GM23338 (cell line): Measurements from ENCODE around the gene PCLO. TPM values are rescaled to one million over a fixed set of nuclear protein-coding genes. Genes with fewer than 3 reads are reported as not detected.
A peak's percentile ranks its signal among the peaks of the same experiment; 100 is the strongest.

Experiments used
- ATAC-seq: fragments of 200-7000 bp; cut with Tn5 transposase; 3 replicates; pipeline ENCODE4 v1.9.1; 2020
- DNase-seq: peaks from one replicate; pipeline ENCODE4 v3.0.0-alpha.2; 2015; ENCODE audit warnings: low spot score
- H2AFZ ChIP-seq: fragments of 200-600 bp; sonication (generic); 2 replicates; pipeline ENCODE4 v1.8.0; 2016; ENCODE audit warnings: antibody characterized with exemption, mild to moderate bottlenecking, moderate library complexity
- H3F3A ChIP-seq: fragments of 200-600 bp; sonication (generic); replicated peaks from 2 replicates; pipeline ENCODE4 v1.8.0; 2017; ENCODE audit warnings: antibody characterized with exemption, mixed run types, low read depth
- H3K27ac ChIP-seq: fragments of 200-600 bp; sonication (generic); 2 replicates; pipeline ENCODE4 v1.6.1; 2016; ENCODE audit warnings: low read depth
- H3K27me3 ChIP-seq: fragments of 200-600 bp; sonication (generic); 2 replicates; pipeline ENCODE4 v1.8.0; 2016; ENCODE audit warnings: mild to moderate bottlenecking, mixed run types, moderate library complexity; ENCODE audit not compliant: insufficient read depth
- H3K36me3 ChIP-seq: fragments of 200-600 bp; sonication (generic); 2 replicates; pipeline ENCODE4 v1.8.0; 2016; ENCODE audit warnings: mild to moderate bottlenecking; ENCODE audit not compliant: insufficient read depth
- H3K4me1 ChIP-seq: fragments of 200-600 bp; sonication (generic); 2 replicates; pipeline ENCODE4 v1.8.0; 2016; ENCODE audit warnings: mild to moderate bottlenecking, moderate library complexity; ENCODE audit not compliant: insufficient read depth
- H3K4me2 ChIP-seq: fragments of 200-600 bp; sonication (generic); 2 replicates; pipeline ENCODE4 v1.7.1; 2017; ENCODE audit warnings: mixed run types
- H3K4me3 ChIP-seq: fragments of 200-600 bp; sonication (generic); 2 replicates; pipeline ENCODE4 v1.6.1; 2016; ENCODE audit warnings: mixed run types
- H3K79me2 ChIP-seq: fragments of 200-600 bp; sonication (generic); replicated peaks from 2 replicates; pipeline ENCODE4 v1.8.0; 2017; ENCODE audit warnings: mild to moderate bottlenecking; ENCODE audit not compliant: insufficient read depth
- H3K9me2 ChIP-seq: fragments of 200-600 bp; sonication (generic); 2 replicates; pipeline ENCODE4 v1.8.0; 2017; ENCODE audit not compliant: insufficient read depth
- H4K20me1 ChIP-seq: fragments of 200-600 bp; sonication (generic); replicated peaks from 2 replicates; pipeline ENCODE4 v1.8.0; 2017; ENCODE audit warnings: mild to moderate bottlenecking; ENCODE audit not compliant: insufficient read depth
- H3K27ac Mint-ChIP-seq: 2 replicates; pipeline ENCODE4 v1.8.0; 2020; ENCODE audit warnings: inconsistent platforms, mild to moderate bottlenecking, moderate library complexity, mixed read lengths
- H3K27me3 Mint-ChIP-seq: 3 replicates; pipeline ENCODE4 v1.8.0; 2022; ENCODE audit warnings: low read depth, mild to moderate bottlenecking, moderate library complexity, mixed read lengths, inconsistent platforms; ENCODE audit not compliant: insufficient read depth, poor library complexity
- H3K36me3 Mint-ChIP-seq: 3 replicates; pipeline ENCODE4 v1.8.0; 2021; ENCODE audit warnings: low read depth, mild to moderate bottlenecking, inconsistent platforms, moderate library complexity, mixed read lengths
- H3K4me1 Mint-ChIP-seq: 3 replicates; pipeline ENCODE4 v1.8.0; 2020; ENCODE audit warnings: mild to moderate bottlenecking, inconsistent platforms, mixed read lengths
- H3K4me3 Mint-ChIP-seq: 3 replicates; pipeline ENCODE4 v1.8.0; 2021; ENCODE audit warnings: moderate library complexity, mild to moderate bottlenecking, inconsistent platforms, mixed read lengths
- H3K9me3 Mint-ChIP-seq: 3 replicates; pipeline ENCODE4 v1.8.0; 2020; ENCODE audit warnings: moderate library complexity, mild to moderate bottlenecking, inconsistent platforms, mixed read lengths
- CTCF ChIP-seq, 2 experiments: fragments of 200-600 bp in 1 of 2; sonication (generic) in 1 of 2; conservative IDR thresholded peaks; 2 replicates each; pipeline versions ENCODE4 v1.5.1 to v1.6.1; 2016 to 2017; ENCODE audit warnings: antibody characterized with exemption in 2 of 2, low read depth in 2 of 2, mild to moderate bottlenecking in 2 of 2, moderate library complexity in 1 of 2
- ETS1 ChIP-seq: IDR thresholded peaks from 2 replicates; pipeline ENCODE4 v1.6.1; 2016; ENCODE audit warnings: antibody characterized with exemption
- EZH2phosphoT487 ChIP-seq: fragments of 200-600 bp; sonication (generic); IDR thresholded peaks from one replicate; pipeline ENCODE4 v1.8.1; 2018; ENCODE audit warnings: antibody characterized with exemption; ENCODE audit not compliant: unreplicated experiment
- JUNB ChIP-seq: IDR thresholded peaks from one replicate; pipeline ENCODE4 v1.6.1; 2016; ENCODE audit warnings: antibody characterized with exemption; ENCODE audit not compliant: unreplicated experiment
- NANOG ChIP-seq: IDR thresholded peaks from 2 replicates; pipeline ENCODE4 v1.6.1; 2016; ENCODE audit warnings: antibody characterized with exemption, borderline replicate concordance
- REST ChIP-seq: IDR thresholded peaks from one replicate; pipeline ENCODE4 v1.6.1; 2018; ENCODE audit warnings: antibody characterized with exemption; ENCODE audit not compliant: unreplicated experiment
- ZNF114 ChIP-seq: fragments of 250-450 bp; sonication (Bioruptor Pico); IDR thresholded peaks from 2 replicates; pipeline ENCODE4 v1.5.0; 2020; ENCODE audit warnings: mild to moderate bottlenecking, moderate library complexity
- ZNF331 ChIP-seq: fragments of 250-450 bp; sonication (Bioruptor Pico); IDR thresholded peaks from 2 replicates; pipeline ENCODE4 v1.5.0; 2020; ENCODE audit warnings: low read depth, mild to moderate bottlenecking, moderate library complexity
- polyA plus RNA-seq: library from polyadenylated mRNA; unstranded; fragments of >200 nt; fragmentation: Nextera tagmentation; extraction: Ambion mirVana; gene quantifications from 2 replicates; pipeline ENCODE4 v1.2.1, GENCODE V29; 2016
- total RNA-seq: library from RNA; depleted of rRNA; stranded (reverse); fragments of >200 nt; shearing (Covaris generic); gene quantifications from 2 replicates; pipeline ENCODE4 v1.2.3, GENCODE V29; 2014

Gene PCLO
- total and polyA plus RNA-seq, 2 experiments from 2014 or later, result 7.4 to 9.1 TPM

- no peak for TF ChIP-seq CTCF (conservative IDR thresholded peaks at IDR 0.05; ENCODE audit: low read depth in 2 of 2)
- no peak for TF ChIP-seq EZH2phosphoT487
- TF ChIP-seq ZNF331 (CRISPR knock-in tag), result no peak
- no peak for TF ChIP-seq JUNB
- TF ChIP-seq ZNF114 (CRISPR knock-in tag), result no peak
- no peak for TF ChIP-seq ETS1
- TF ChIP-seq REST, result no peak
These were observed 296.8 kb downstream of the PCLO start (continued) for GRCh38 chr7:82865856-82866255.

- Mint-ChIP-seq H3K27me3 (no peaks in the 10 kb centered on the region), H3K36me3 (no peaks in the 10 kb centered on the region), H3K9me3 (no peaks in the 10 kb centered on the region), H3K27ac (peak overlapping the region; percentile 46; the same call in 1 of the 2 replicates), H3K4me1 (no peaks in the 10 kb centered on the region), H3K4me3 (no peak overlapping the region)
- H3K36me3 ChIP-seq, result no peaks in the 10 kb centered on the region
- H3K9me2 ChIP-seq, result no peaks in the 10 kb centered on the region
- H3K4me1 ChIP-seq, result no peaks in the 10 kb centered on the region
- DNase-seq, result no peak
- H3K27me3 ChIP-seq, result no peaks in the 10 kb centered on the region
- H2AFZ ChIP-seq, result no peak overlapping the region
- no peaks in the 10 kb centered on the region for H3F3A ChIP-seq
- no peak overlapping the region for H3K27ac ChIP-seq
- H3K4me2 ChIP-seq, result no peak overlapping the region
- TF ChIP-seq ZNF331 (CRISPR knock-in tag), result no peak
- TF ChIP-seq CTCF (conservative IDR thresholded peaks at IDR 0.05; ENCODE audit: low read depth in 2 of 2), result peak in 1 of 2 experiments; percentile 39; a peak in 2 of 4 replicates
- no peak for TF ChIP-seq EZH2phosphoT487
- TF ChIP-seq NANOG, result no peak
- H4K20me1 ChIP-seq, result no peaks in the 10 kb centered on the region
- no peak overlapping the region for H3K4me3 ChIP-seq
- H3K79me2 ChIP-seq, result no peaks in the 10 kb centered on the region
- no peak for ATAC-seq
These were observed 303.4 kb downstream of the PCLO start for GRCh38 chr7:82859106-82859850.
